Peyer's patch (tissue), 4 donors: ENCODE data around the gene SERPINB4.

Source experiments
- POLR2A ChIP-seq, 2 donors: fragments of 450-650 bp; IDR thresholded peaks; one replicate each; pipeline ENCODE4 v1.5.1; 2017; ENCODE audit warnings: antibody characterized with exemption in 2 of 2, mild to moderate bottlenecking in 2 of 2, moderate library complexity in 2 of 2
- TF ChIP-seq, protein P1 (sequence below), 6 experiments: fragments of 450-650 bp in 4 of 6; fragments of 200-600 bp in 2 of 6; sonication (generic) in 1 of 6; IDR thresholded peaks; one replicate each; pipeline ENCODE4 v1.5.1; 2017 to 2019; ENCODE audit warnings: antibody characterized with exemption in 6 of 6, mild to moderate bottlenecking in 3 of 6, moderate library complexity in 1 of 6

DNA sequence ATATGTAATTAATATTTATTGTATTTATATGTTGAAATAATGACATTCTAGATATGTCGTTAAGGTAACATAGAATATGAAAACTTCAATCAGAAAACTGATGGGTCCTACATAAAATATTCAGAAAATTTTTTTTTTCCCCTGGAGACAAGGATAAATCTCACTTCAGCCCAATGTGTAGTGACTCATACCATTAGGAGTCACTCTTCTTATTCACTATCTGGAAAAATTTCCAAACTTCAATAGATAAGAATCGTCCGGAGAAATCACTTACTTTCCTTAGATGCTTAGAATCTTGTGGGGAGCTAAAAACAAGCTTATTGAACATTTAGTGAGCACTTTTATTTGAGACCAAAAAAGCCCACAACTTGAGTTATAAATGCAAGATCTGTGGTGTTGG, 52.3 kb downstream of the SERPINB4 start:
- TF ChIP-seq, protein P1, sequence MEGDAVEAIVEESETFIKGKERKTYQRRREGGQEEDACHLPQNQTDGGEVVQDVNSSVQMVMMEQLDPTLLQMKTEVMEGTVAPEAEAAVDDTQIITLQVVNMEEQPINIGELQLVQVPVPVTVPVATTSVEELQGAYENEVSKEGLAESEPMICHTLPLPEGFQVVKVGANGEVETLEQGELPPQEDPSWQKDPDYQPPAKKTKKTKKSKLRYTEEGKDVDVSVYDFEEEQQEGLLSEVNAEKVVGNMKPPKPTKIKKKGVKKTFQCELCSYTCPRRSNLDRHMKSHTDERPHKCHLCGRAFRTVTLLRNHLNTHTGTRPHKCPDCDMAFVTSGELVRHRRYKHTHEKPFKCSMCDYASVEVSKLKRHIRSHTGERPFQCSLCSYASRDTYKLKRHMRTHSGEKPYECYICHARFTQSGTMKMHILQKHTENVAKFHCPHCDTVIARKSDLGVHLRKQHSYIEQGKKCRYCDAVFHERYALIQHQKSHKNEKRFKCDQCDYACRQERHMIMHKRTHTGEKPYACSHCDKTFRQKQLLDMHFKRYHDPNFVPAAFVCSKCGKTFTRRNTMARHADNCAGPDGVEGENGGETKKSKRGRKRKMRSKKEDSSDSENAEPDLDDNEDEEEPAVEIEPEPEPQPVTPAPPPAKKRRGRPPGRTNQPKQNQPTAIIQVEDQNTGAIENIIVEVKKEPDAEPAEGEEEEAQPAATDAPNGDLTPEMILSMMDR (IDR thresholded peaks at IDR 0.05) = no peak
- TF ChIP-seq POLR2A (IDR thresholded peaks at IDR 0.05) = no peak
